OCI-LY3 (cell line): ENCODE measurements around the gene NRXN2.

Experiments
- H2AFZ ChIP-seq: fragments of 200-600, 300-600 bp; shearing (Covaris generic); 2 replicates; pipeline ENCODE4 v1.6.0; 2014; ENCODE audit warnings: antibody characterized with exemption, low read depth, low read length
- H3K27ac ChIP-seq: fragments of 200-600, 300-600 bp; sonication (generic); 2 replicates; pipeline ENCODE4 v1.5.1; 2014; ENCODE audit warnings: mild to moderate bottlenecking, low read length, moderate library complexity, mixed read lengths
- H3K27me3 ChIP-seq: fragments of 200-600, 300-600 bp; sonication (generic); 2 replicates; pipeline ENCODE4 v1.6.1; 2014; ENCODE audit warnings: low read depth, low read length, mixed read lengths
- H3K36me3 ChIP-seq: fragments of 200-600, 300-600 bp; sonication (generic); replicated peaks from 2 replicates; pipeline ENCODE3; 2014; ENCODE audit warnings: low read depth, low read length, mixed read lengths
- H3K4me1 ChIP-seq: fragments of 300-600, 200-600 bp; sonication (generic); 2 replicates; pipeline ENCODE4 v1.6.1; 2014; ENCODE audit warnings: low read length, mixed read lengths
- H3K4me2 ChIP-seq: fragments of 200-600, 300-600 bp; sonication (generic); 2 replicates; pipeline ENCODE4 v1.6.1; 2014; ENCODE audit warnings: low read length, mixed read lengths
- H3K4me3 ChIP-seq: fragments of 300-600, 200-600 bp; sonication (generic); 2 replicates; pipeline ENCODE4 v1.5.1; 2014; ENCODE audit warnings: antibody characterized with exemption, mild to moderate bottlenecking, low read length, moderate library complexity
- H3K79me2 ChIP-seq: fragments of 300-600, 200-600 bp; shearing (Covaris generic); 2 replicates; pipeline ENCODE4 v1.6.1; 2014; ENCODE audit warnings: mild to moderate bottlenecking, low read length, mixed read lengths
- H3K9ac ChIP-seq: fragments of 300-600, 200-600 bp; shearing (Covaris generic); 2 replicates; pipeline ENCODE4 v1.6.0; 2014; ENCODE audit warnings: mild to moderate bottlenecking, low read length, moderate library complexity
- H3K9me3 ChIP-seq: fragments of 200-600, 300-600 bp; shearing (Covaris generic); 2 replicates; pipeline ENCODE4 v1.6.1; 2014; ENCODE audit warnings: low read length, mixed read lengths; ENCODE audit not compliant: insufficient read depth
- H4K20me1 ChIP-seq: fragments of 200-600, 300-600 bp; sonication (generic); 2 replicates; pipeline ENCODE4 v1.6.1; 2016; ENCODE audit warnings: low read length, mixed read lengths; ENCODE audit not compliant: insufficient read depth
- CTCF ChIP-seq: fragments of 200-600, 300-600 bp; sonication (generic); IDR thresholded peaks from 2 replicates; pipeline ENCODE4 v1.5.1; 2014; ENCODE audit warnings: antibody characterized with exemption, low read length, low read depth
- EZH2phosphoT487 ChIP-seq: fragments of 200-600 bp; shearing (Covaris generic); IDR thresholded peaks from 2 replicates; pipeline ENCODE4 v1.6.1; 2018; ENCODE audit warnings: antibody characterized with exemption, mixed run types, low read depth

NRXN2 gene

DNA sequence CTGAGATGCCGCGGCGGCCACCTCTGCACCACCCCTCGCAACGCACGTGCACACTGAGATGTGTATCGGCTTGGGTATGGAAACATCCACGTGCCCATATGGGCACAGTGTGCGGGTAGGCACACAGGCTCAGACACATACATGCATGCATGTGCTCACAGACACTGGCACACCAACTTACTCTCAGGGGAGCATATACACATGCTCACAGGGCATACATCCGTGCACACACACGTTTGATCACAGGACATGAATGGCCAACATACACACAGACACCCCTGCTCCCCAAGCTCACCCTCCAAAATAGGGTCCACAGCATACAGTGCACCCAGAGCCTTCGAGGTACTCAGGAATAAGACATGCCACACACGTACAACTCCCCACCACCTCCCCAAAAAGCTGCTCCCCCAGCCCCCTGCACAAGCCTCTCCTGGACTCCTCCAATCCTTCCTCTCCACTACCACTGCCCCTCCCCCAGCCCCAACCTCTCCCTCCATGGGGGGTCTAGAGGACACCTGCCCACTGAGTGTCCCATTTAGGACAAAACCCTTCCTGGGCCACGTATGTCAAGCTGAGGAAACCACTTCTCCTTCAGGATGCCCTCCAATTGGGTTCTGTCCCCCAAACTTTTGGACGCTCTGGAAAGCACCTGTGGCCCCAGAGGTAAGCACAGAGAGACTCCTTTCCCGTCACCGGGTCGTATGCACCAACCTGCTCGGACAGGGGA lies 78.9 kb downstream of the NRXN2 start:
- H3K79me2 ChIP-seq: no peaks in the 10 kb centered on the region
- no peak overlapping the region for H3K4me2 ChIP-seq
- no peaks in the 10 kb centered on the region for H4K20me1 ChIP-seq
- TF ChIP-seq CTCF (no peak), EZH2phosphoT487 (no peak)
- no peak overlapping the region for H3K4me3 ChIP-seq
- no peak overlapping the region for H3K27ac ChIP-seq
- H3K27me3 ChIP-seq: peaks cover 8% of the 10 kb centered on the region
- no peaks in the 10 kb centered on the region for H3K4me1 ChIP-seq
- H2AFZ ChIP-seq: no peak overlapping the region
- no peak overlapping the region for H3K9ac ChIP-seq
- no peaks in the 10 kb centered on the region for H3K9me3 ChIP-seq
- H3K36me3 ChIP-seq: no peaks in the 10 kb centered on the region

DNA sequence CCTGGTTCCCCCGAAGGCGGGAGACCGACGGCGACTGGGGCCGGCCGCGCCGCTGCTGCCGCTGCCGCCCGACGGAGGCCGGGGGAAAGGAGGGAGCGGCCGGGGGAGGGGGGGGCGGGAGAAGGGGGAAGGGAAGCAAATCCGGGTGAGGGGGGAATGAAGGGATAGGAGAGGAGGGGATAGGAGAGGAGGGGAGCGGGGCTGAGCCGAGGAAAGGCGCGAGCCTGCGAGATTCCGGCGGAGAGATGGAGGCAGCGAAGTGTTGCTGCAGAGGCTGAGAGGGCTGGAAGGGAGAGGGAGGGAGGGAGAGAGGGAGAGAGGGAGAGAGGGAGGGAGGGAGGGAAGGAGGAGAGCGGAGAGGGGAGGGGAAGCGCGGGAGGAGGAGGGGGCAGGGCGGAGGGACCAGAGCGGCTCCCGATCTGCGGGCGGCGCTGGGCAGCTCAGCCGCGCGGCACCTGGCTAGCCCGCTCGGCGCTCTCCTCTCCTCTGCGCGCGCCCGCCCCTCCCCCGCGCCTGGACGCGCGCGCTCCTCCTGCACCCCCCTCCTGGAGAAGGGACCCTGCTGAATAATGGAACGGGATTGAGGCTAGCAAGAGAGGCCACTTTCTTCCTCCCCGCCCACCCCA lies 79.6 kb downstream of the NRXN2 start:
- no peak overlapping the region for H3K4me3 ChIP-seq
- no peak overlapping the region for H3K9ac ChIP-seq
- H3K79me2 ChIP-seq: no peaks in the 10 kb centered on the region
- H3K36me3 ChIP-seq: no peaks in the 10 kb centered on the region
- H3K27me3 ChIP-seq: peaks cover 8% of the 10 kb centered on the region
- H4K20me1 ChIP-seq: no peaks in the 10 kb centered on the region
- no peak overlapping the region for H3K27ac ChIP-seq
- H3K4me1 ChIP-seq: no peaks in the 10 kb centered on the region
- TF ChIP-seq EZH2phosphoT487 (no peak), CTCF (no peak)
- H3K9me3 ChIP-seq: no peaks in the 10 kb centered on the region
- H2AFZ ChIP-seq: no peak overlapping the region
- no peak overlapping the region for H3K4me2 ChIP-seq

GRCh38 chr11:64642871-64643255 lies 80.1 kb downstream of the NRXN2 start:
- H3K36me3 ChIP-seq: no peaks in the 10 kb centered on the region
- H3K4me3 ChIP-seq: no peak overlapping the region
- no peak overlapping the region for H3K4me2 ChIP-seq
- no peak overlapping the region for H2AFZ ChIP-seq
- TF ChIP-seq CTCF (no peak), EZH2phosphoT487 (no peak)
- no peaks in the 10 kb centered on the region for H3K79me2 ChIP-seq
- peaks cover 8% of the 10 kb centered on the region for H3K27me3 ChIP-seq
- no peaks in the 10 kb centered on the region for H4K20me1 ChIP-seq
- no peaks in the 10 kb centered on the region for H3K9me3 ChIP-seq
- no peak overlapping the region for H3K9ac ChIP-seq
- H3K4me1 ChIP-seq: no peaks in the 10 kb centered on the region
- no peak overlapping the region for H3K27ac ChIP-seq

GRCh38 chr11:64642418-64642735 lies 80.6 kb downstream of the NRXN2 start:
- Histone ChIP-seq H3K79me2 (no peaks in the 10 kb centered on the region), H3K9me3 (no peaks in the 10 kb centered on the region), H3K36me3 (no peaks in the 10 kb centered on the region), H3K9ac (no peak overlapping the region), H3K4me1 (no peaks in the 10 kb centered on the region), H4K20me1 (no peaks in the 10 kb centered on the region), H2AFZ (no peak overlapping the region), H3K27ac (no peak overlapping the region), H3K4me3 (no peak overlapping the region), H3K27me3 (peaks cover 8% of the 10 kb centered on the region), H3K4me2 (no peak overlapping the region)
- TF ChIP-seq CTCF (no peak), EZH2phosphoT487 (no peak)
